Esophagus muscularis mucosa (tissue), 4 donors: ENCODE data around the gene PML. TPM values are rescaled to one million over a fixed set of nuclear protein-coding genes. Genes with fewer than 3 reads are reported as not detected.
"Not testable (repeated sequence)": the region's sequence is repeated elsewhere in the genome, so short reads cannot be mapped to it uniquely, and the experiment has no call there.

Experiments used
- DNase-seq: peaks from one replicate; pipeline ENCODE4 v3.0.0-alpha.2; 2017; ENCODE audit errors: extremely low spot score
- H3K27ac ChIP-seq, 4 donors: fragments of 200-600 bp; sonication (generic); replicated peaks in 1 of 4; 1 replicate in 3 of 4; 2 replicates in 1 of 4; pipeline ENCODE4 v1.5.1; 2016 to 2019; ENCODE audit warnings: mild to moderate bottlenecking in 1 of 4
- H3K27me3 ChIP-seq, 4 donors: fragments of 200-600 bp; sonication (generic); one replicate each; pipeline versions ENCODE4 v1.5.1 to v1.6.0; 2016 to 2019
- H3K36me3 ChIP-seq, 4 donors: fragments of 200-600 bp; sonication (generic); one replicate each; pipeline ENCODE4 v1.5.1; 2016 to 2019
- H3K4me1 ChIP-seq, 4 donors: fragments of 200-600 bp; sonication (generic); one replicate each; pipeline ENCODE4 v1.5.1; 2016 to 2019
- H3K4me3 ChIP-seq, 4 donors: fragments of 200-600 bp; sonication (generic); 1 replicate in 2 of 4; 2 replicates in 2 of 4; pipeline ENCODE4 v1.5.1; 2016 to 2019; ENCODE audit warnings: mild to moderate bottlenecking in 4 of 4, moderate library complexity in 1 of 4
- H3K9me3 ChIP-seq, 4 donors: fragments of 200-600 bp; sonication (generic); 1 replicate in 3 of 4; 2 replicates in 1 of 4; pipeline ENCODE4 v1.5.1; 2016 to 2019
- WGBS: methylation state at CpG from one replicate; pipeline ENCODE4 v1.1.5; 2018; 5-methylcytosine and 5-hydroxymethylcytosine counted together
- intact Hi-C: fragments of 100-400 bp; cut with DNase I; formaldehyde crosslinking; loops from one replicate; pipeline ENCODE4 v1.15.1; 2023
- small RNA-seq, 3 donors: library from RNA; depleted of rRNA; stranded (forward); fragments of <200 nt; gene quantifications; one replicate each; pipeline ENCODE3, GENCODE V24; 2016
- total RNA-seq, 4 donors: library from RNA; depleted of rRNA; stranded (reverse); fragments of >200 nt; gene quantifications; one replicate each; pipeline versions ENCODE4 v1.1.0 to v1.2.1, GENCODE V29; 2016
- TF ChIP-seq, protein P1 (sequence below), 3 experiments: fragments of 200-600 bp in 2 of 3; fragments of 450-650 bp in 1 of 3; sonication (generic) in 2 of 3; IDR thresholded peaks; one replicate each; pipeline ENCODE4 v1.5.1; 2017 to 2019; ENCODE audit warnings: antibody characterized with exemption in 3 of 3, mild to moderate bottlenecking in 2 of 3, moderate library complexity in 1 of 3

The PML gene
- total RNA-seq, 4 donors from 2014 or later: 48.0 to 61.6 (median 57.2) TPM

- WGBS: 40% methylated on average over 1 of the region's 16 CpGs
- DNase-seq: not testable (repeated sequence)
- TF ChIP-seq, protein P1, sequence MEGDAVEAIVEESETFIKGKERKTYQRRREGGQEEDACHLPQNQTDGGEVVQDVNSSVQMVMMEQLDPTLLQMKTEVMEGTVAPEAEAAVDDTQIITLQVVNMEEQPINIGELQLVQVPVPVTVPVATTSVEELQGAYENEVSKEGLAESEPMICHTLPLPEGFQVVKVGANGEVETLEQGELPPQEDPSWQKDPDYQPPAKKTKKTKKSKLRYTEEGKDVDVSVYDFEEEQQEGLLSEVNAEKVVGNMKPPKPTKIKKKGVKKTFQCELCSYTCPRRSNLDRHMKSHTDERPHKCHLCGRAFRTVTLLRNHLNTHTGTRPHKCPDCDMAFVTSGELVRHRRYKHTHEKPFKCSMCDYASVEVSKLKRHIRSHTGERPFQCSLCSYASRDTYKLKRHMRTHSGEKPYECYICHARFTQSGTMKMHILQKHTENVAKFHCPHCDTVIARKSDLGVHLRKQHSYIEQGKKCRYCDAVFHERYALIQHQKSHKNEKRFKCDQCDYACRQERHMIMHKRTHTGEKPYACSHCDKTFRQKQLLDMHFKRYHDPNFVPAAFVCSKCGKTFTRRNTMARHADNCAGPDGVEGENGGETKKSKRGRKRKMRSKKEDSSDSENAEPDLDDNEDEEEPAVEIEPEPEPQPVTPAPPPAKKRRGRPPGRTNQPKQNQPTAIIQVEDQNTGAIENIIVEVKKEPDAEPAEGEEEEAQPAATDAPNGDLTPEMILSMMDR (IDR thresholded peaks at IDR 0.05): peak in 1 of 3 experiments; percentile 13
These were observed 78.3 kb downstream of the PML start for GRCh38 chr15:74072614-74073337.

DNA sequence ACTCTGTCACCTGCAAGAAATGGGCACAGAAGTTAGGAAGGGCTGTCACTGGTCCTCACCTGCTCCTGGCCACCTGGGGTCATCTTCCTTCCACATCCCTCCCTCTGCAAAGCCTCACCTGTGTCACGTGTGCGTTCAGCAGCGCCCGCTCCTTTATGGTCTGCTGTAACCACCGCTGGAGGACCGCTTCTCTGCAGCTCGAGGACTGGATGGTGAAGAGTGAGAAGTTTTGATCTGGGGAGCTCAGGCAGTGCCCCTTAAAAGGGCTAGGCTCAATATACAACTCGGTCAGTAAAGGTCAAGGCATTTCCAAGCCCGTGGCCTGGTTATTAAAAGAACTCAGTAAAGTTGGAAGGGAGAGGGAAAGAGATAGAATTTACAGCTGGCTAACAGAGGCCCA, 81.3 kb downstream of the PML start:
- intact Hi-C loops, H3K27me3 ChIP-seq, H3K4me3 ChIP-seq, H3K4me1 ChIP-seq, H3K36me3 ChIP-seq, DNase-seq, H3K9me3 ChIP-seq, H3K27ac ChIP-seq: not testable (repeated sequence)
- WGBS: 90% methylated on average over 5 of the region's 9 CpGs

More at GRCh38 chr15:74072614-74073337, 78.3 kb downstream of the PML start:
- H3K4me3 ChIP-seq, H3K27ac ChIP-seq, H3K4me1 ChIP-seq, intact Hi-C loops, H3K36me3 ChIP-seq, H3K27me3 ChIP-seq, H3K9me3 ChIP-seq: not testable (repeated sequence)

- intact Hi-C loops, H3K4me3 ChIP-seq, H3K27me3 ChIP-seq, H3K9me3 ChIP-seq, H3K27ac ChIP-seq, DNase-seq, H3K4me1 ChIP-seq, H3K36me3 ChIP-seq: not testable (repeated sequence)
- WGBS: no CpG with 5 or more reads among the region's 7 CpGs
These were observed 87.9 kb downstream of the PML start, which contains the start of gene GOLGA6A for GRCh38 chr15:74082450-74082849. TSS of gene GOLGA6A (minus strand) at chr15:74082550. CDS start at chr15:74082509, 41 bp downstream.

- DNase-seq, H3K4me3 ChIP-seq, H3K9me3 ChIP-seq, H3K4me1 ChIP-seq, H3K36me3 ChIP-seq, H3K27me3 ChIP-seq, H3K27ac ChIP-seq, intact Hi-C loops: not testable (repeated sequence)
- no CpG with 5 or more reads among the region's 2 CpGs for WGBS
These were observed 100.1 kb downstream of the PML start for GRCh38 chr15:74094567-74094966.

DNA sequence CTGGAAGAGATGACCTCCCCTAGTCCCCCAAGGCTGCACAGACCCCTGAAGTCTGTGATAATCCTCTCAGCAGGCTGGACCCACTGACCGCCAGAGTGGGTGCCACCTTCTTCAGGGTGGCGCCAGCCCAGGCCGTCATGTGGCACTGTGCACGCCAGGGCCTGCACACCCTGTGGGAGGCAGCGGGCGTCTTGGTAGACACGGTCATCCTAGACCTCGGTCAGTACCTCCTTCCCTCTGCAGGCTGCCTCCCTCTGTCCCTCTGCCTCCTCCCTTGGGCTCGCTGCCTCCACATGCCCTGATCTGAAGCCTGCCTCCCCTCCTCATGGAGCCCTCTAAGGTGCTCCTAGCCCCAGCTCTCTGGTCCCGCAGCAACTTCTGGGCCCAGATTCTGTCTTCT, 101.1 kb downstream of the PML start:
- not testable (repeated sequence) for H3K27ac ChIP-seq, H3K9me3 ChIP-seq
- no CpG with 5 or more reads among the region's 10 CpGs for WGBS

DNA sequence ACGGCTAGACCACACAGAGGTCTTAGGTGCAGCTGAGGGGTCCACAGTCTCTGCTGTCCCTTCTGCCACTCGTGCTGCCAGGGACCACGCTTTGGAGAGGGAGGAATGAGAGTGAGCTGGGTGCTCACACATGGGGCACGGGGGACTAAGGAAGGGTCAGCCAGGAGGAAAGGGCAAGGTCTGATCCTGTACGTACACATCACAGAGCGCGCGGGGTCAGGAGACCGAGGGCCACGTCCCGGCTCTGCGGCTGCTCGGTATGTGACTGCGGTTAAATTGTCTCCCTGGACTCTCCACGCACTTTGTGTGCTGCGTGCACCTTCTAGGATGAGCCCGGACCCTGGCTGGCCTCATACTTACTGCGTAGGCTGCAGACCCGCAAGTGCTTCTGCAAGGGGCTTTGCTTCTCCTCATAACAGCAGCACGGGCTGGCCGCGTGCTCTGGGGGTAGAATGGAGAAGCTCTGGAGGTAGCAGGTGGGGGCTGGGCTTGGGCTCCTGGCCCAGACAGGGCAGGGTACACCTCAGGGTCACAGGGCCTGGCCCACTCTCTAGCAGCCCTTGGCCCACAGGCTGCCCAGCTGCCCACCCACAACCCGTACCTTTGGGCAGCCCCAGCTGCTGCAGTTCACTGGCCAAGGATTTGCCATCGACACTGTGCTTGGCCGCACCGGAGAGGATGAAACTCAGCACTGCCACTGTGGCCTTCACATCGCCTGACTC, 102.4 kb downstream of the PML start:
- H3K27ac ChIP-seq, intact Hi-C loops, H3K9me3 ChIP-seq, DNase-seq, H3K4me1 ChIP-seq, H3K36me3 ChIP-seq, H3K4me3 ChIP-seq, H3K27me3 ChIP-seq: not testable (repeated sequence)
- whole genome bisulfite sequencing: no CpG with 5 or more reads among the region's 27 CpGs

More for the DNA sequence above, 101.1 kb downstream of the PML start:
- H3K36me3 ChIP-seq, H3K27me3 ChIP-seq, intact Hi-C loops, DNase-seq, H3K4me3 ChIP-seq, H3K4me1 ChIP-seq: not testable (repeated sequence)

Small RNA genes within 50 kb of the gene (small RNA-seq; reads per million reads assigned to genes)
- 0 reads per million in 3 donors for gene RN7SL429P

Other genes starting within 250 kb of the PML start
- gene INSYN1, start 241.4 kb upstream of the PML start, total RNA-seq: 10 to 100 TPM; 12.5 to 27.4 (median 23.8) TPM
- gene TBC1D21, start 121.2 kb upstream of the PML start, total RNA-seq: not detected
- gene LOXL1, start 68.3 kb upstream of the PML start, total RNA-seq: 10 to 100 TPM; 19.7 to 84.3 (median 39.1) TPM
- gene STOML1, start 2.4 kb upstream of the PML start, total RNA-seq: 10 to 100 TPM in 2 of 4 donors, 1 to 10 TPM in 2; 7.9 to 25.4 (median 14.9) TPM
- gene GOLGA6A, start 87.8 kb downstream of the PML start, total RNA-seq: 1 to 10 TPM in 1 of 4 donors, not detected in 3; 1.2 TPM
- gene ISLR2, start 135.9 kb downstream of the PML start, total RNA-seq: 1 to 10 TPM in 3 of 4 donors, under 1 TPM in 1; 0.83 to 4.9 (median 1.2) TPM
- gene ISLR, start 179.0 kb downstream of the PML start, total RNA-seq: 100 to 1,000 TPM in 2 of 4 donors, 10 to 100 TPM in 2; 57.7 to 204 (median 112) TPM
- gene STRA6, start 208.1 kb downstream of the PML start, total RNA-seq: under 1 TPM; 0.13 to 0.83 (median 0.47) TPM
- not detected for gene CCDC33, start 241.6 kb downstream of the PML start, total RNA-seq